H9 (cell line): Measurements from ENCODE around the gene MFN2. TPM values are rescaled to one million over a fixed set of nuclear protein-coding genes. Genes with fewer than 3 reads are reported as not detected.
"Not testable (repeated sequence)": the region's sequence is repeated elsewhere in the genome, so short reads cannot be mapped to it uniquely, and the experiment has no call there.

Source experiments
- DNase-seq: peaks from one replicate; pipeline ENCODE4 v3.0.0-alpha.2; 2017
- H2AFZ ChIP-seq: one replicate; pipeline ENCODE4 v1.6.1; 2013; ENCODE audit warnings: mild to moderate bottlenecking, low read length, control low read depth, moderate library complexity
- H2AK5ac ChIP-seq: 2 replicates; pipeline ENCODE4 v1.6.1; 2013; ENCODE audit warnings: low read length, control low read depth, mixed read lengths; ENCODE audit not compliant: insufficient read length
- H2BK120ac ChIP-seq: one replicate; pipeline ENCODE4 v1.6.1; 2013; ENCODE audit warnings: low read depth, mild to moderate bottlenecking, low read length, control low read depth, inconsistent platforms; ENCODE audit not compliant: poor library complexity, severe bottlenecking
- H2BK12ac ChIP-seq: 2 replicates; pipeline ENCODE4 v1.6.1; 2013; ENCODE audit warnings: low read length, control low read depth, mixed read lengths, low read depth; ENCODE audit not compliant: insufficient read length
- H2BK15ac ChIP-seq: 2 replicates; pipeline ENCODE4 v1.6.1; 2013; ENCODE audit warnings: low read depth, low read length, control low read depth
- H2BK20ac ChIP-seq: one replicate; pipeline ENCODE4 v1.6.1; 2013; ENCODE audit warnings: low read depth, mild to moderate bottlenecking, low read length, control low read depth, inconsistent platforms; ENCODE audit not compliant: poor library complexity, severe bottlenecking
- H2BK5ac ChIP-seq: 2 replicates; pipeline ENCODE4 v1.6.1; 2013; ENCODE audit warnings: low read length, control low read depth, mixed read lengths; ENCODE audit not compliant: insufficient read length
- H3K14ac ChIP-seq: 2 replicates; pipeline ENCODE4 v1.6.1; 2013; ENCODE audit warnings: low read length, control low read depth; ENCODE audit not compliant: insufficient read depth
- H3K18ac ChIP-seq: 2 replicates; pipeline ENCODE4 v1.6.1; 2013; ENCODE audit warnings: low read depth, mild to moderate bottlenecking, mixed read lengths, low read length, control low read depth; ENCODE audit not compliant: insufficient read length
- H3K23ac ChIP-seq: 2 replicates; pipeline ENCODE4 v1.6.1; 2013; ENCODE audit warnings: low read length, control low read depth, mixed read lengths, low read depth; ENCODE audit not compliant: insufficient read length
- H3K23me2 ChIP-seq: 2 replicates; pipeline ENCODE4 v1.6.1; 2013; ENCODE audit warnings: low read depth, mild to moderate bottlenecking, mixed read lengths, low read length, control low read depth; ENCODE audit not compliant: insufficient read length, poor library complexity, severe bottlenecking
- H3K27ac ChIP-seq: 2 replicates; pipeline ENCODE4 v1.5.1; 2013; ENCODE audit warnings: low read length, control low read depth, mixed read lengths, low read depth; ENCODE audit not compliant: insufficient read length
- H3K27me3 ChIP-seq: 2 replicates; pipeline ENCODE4 v1.6.1; 2013; ENCODE audit warnings: low read length, control low read depth, inconsistent platforms; ENCODE audit not compliant: insufficient read depth
- H3K4ac ChIP-seq: 2 replicates; pipeline ENCODE4 v1.6.1; 2013; ENCODE audit warnings: low read depth, mild to moderate bottlenecking, control low read depth, inconsistent platforms, low read length, moderate library complexity
- H3K4me1 ChIP-seq: 2 replicates; pipeline ENCODE4 v1.6.1; 2013; ENCODE audit warnings: low read length, control low read depth, inconsistent platforms; ENCODE audit not compliant: insufficient read depth
- H3K4me2 ChIP-seq: 2 replicates; pipeline ENCODE4 v1.6.1; 2013; ENCODE audit warnings: low read length, control low read depth, mixed read lengths; ENCODE audit not compliant: insufficient read length, insufficient read depth
- H3K56ac ChIP-seq: 2 replicates; pipeline ENCODE4 v1.6.1; 2013; ENCODE audit warnings: low read depth, mild to moderate bottlenecking, mixed read lengths, low read length, control low read depth; ENCODE audit not compliant: insufficient read length
- H3K79me1 ChIP-seq: 2 replicates; pipeline ENCODE4 v1.6.1; 2013; ENCODE audit warnings: low read depth, mild to moderate bottlenecking, moderate library complexity, low read length, control low read depth, inconsistent platforms; ENCODE audit not compliant: insufficient read depth, poor library complexity, severe bottlenecking
- H3K79me2 ChIP-seq: 2 replicates; pipeline ENCODE4 v1.6.1; 2013; ENCODE audit warnings: low read length, control low read depth, inconsistent platforms; ENCODE audit not compliant: insufficient read depth
- H3K9ac ChIP-seq: 2 replicates; pipeline ENCODE4 v1.6.1; 2013; ENCODE audit warnings: low read length, control low read depth, mixed read lengths; ENCODE audit not compliant: insufficient read length; ENCODE audit errors: extremely low read depth
- H3K9me3 ChIP-seq: one replicate; pipeline ENCODE4 v1.6.1; 2013; ENCODE audit warnings: low read depth, low read length, inconsistent platforms; ENCODE audit not compliant: control insufficient read depth
- H3T11ph ChIP-seq: one replicate; pipeline ENCODE4 v1.6.1; 2013; ENCODE audit warnings: mild to moderate bottlenecking, low read length, control low read depth, inconsistent platforms
- H4K20me1 ChIP-seq: one replicate; pipeline ENCODE4 v1.6.1; 2013; ENCODE audit not compliant: control insufficient read depth, insufficient read length, insufficient read depth
- H4K5ac ChIP-seq: 2 replicates; pipeline ENCODE4 v1.6.1; 2013; ENCODE audit warnings: low read depth, mild to moderate bottlenecking, mixed read lengths, low read length, control low read depth; ENCODE audit not compliant: insufficient read length
- H4K8ac ChIP-seq: replicated peaks from 2 replicates; pipeline ENCODE4 v1.6.1; 2013; ENCODE audit warnings: low read length, control low read depth, mixed read lengths, low read depth; ENCODE audit not compliant: insufficient read length
- H4K91ac ChIP-seq: 2 replicates; pipeline ENCODE4 v1.6.1; 2013; ENCODE audit warnings: low read depth, mild to moderate bottlenecking, moderate library complexity, mixed read lengths, low read length, control low read depth; ENCODE audit not compliant: insufficient read length
- H3K27ac Mint-ChIP-seq, 3 experiments: 2 replicates in 2 of 3; 3 replicates in 1 of 3; pipeline ENCODE4 v1.8.0; 2020 to 2021; ENCODE audit warnings: mixed read lengths in 3 of 3, mild to moderate bottlenecking in 1 of 3, moderate library complexity in 1 of 3
- H3K27me3 Mint-ChIP-seq: 2 replicates; pipeline ENCODE4 v1.8.0; 2021; ENCODE audit warnings: low read depth, mild to moderate bottlenecking, moderate library complexity, mixed read lengths
- H3K36me3 Mint-ChIP-seq, 3 experiments: 2 replicates in 2 of 3; 3 replicates in 1 of 3; pipeline ENCODE4 v1.8.0; 2020 to 2021; ENCODE audit warnings: low read depth in 3 of 3, mixed read lengths in 3 of 3; ENCODE audit not compliant: insufficient read depth in 1 of 3
- H3K4me1 Mint-ChIP-seq, 2 experiments: 2 replicates each; pipeline ENCODE4 v1.8.0; 2020; ENCODE audit warnings: mixed read lengths in 2 of 2
- H3K4me3 Mint-ChIP-seq, 2 experiments: 2 replicates in 1 of 2; 3 replicates in 1 of 2; pipeline ENCODE4 v1.8.0; 2020 to 2021; ENCODE audit warnings: mild to moderate bottlenecking in 2 of 2, mixed read lengths in 2 of 2, moderate library complexity in 1 of 2
- H3K9me3 Mint-ChIP-seq, 2 experiments: 2 replicates in 1 of 2; 3 replicates in 1 of 2; pipeline ENCODE4 v1.8.0; 2020; ENCODE audit warnings: mild to moderate bottlenecking in 2 of 2, mixed read lengths in 2 of 2, moderate library complexity in 1 of 2
- WGBS: extraction: QIAGEN DNeasy Blood & Tissue Kit; methylation state at CpG from one replicate; pipeline ENCODE4 v1.1.7; 2013; ENCODE audit warnings: missing lambda C conversion rate, low lambda C conversion rate, mixed read lengths; ENCODE audit not compliant: insufficient read length; ENCODE audit errors: extremely low coverage; 5-methylcytosine and 5-hydroxymethylcytosine counted together
- total RNA-seq: library from RNA; stranded (reverse); gene quantifications from 2 replicates; pipeline ENCODE4 v1.2.1, GENCODE V29; 2021
- TF ChIP-seq, protein P1 (sequence below): fragments of 200-600 bp; sonication (generic); conservative IDR thresholded peaks from 3 replicates; pipeline ENCODE4 v1.8.0; 2021; ENCODE audit warnings: antibody characterized with exemption, mild to moderate bottlenecking

Gene MFN2
- total RNA-seq, 1 experiment from 2014 or later: 61.4 TPM

DNA sequence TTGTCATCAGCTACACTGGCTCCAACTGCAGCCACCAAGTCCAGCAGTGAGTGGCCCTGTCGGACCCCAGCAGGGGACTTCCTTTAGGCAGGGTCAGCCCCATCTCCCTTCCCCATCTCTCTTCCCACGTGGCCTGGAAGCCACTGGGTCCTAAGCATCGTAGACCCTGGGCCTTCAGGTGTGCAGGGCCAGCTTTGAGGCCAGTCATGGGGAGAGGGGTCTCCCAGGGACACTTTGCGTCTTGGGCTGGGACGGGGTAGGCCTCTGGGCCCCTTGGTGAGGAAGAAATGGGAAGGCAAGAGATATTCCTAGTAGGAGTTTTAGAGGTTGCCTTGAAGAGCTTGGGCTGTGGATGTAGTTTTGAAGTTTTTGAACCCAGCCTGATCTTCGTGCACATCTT, 27.0 kb downstream of the MFN2 start:
- no peak overlapping the region for H4K5ac ChIP-seq
- H3T11ph ChIP-seq: no peak overlapping the region
- H3K56ac ChIP-seq: no peak overlapping the region
- no peaks in the 10 kb centered on the region for H3K79me2 ChIP-seq
- Mint-ChIP-seq H3K27me3 (no peaks in the 10 kb centered on the region), H3K27ac (no peak overlapping the region), H3K9me3 (peaks cover 6 to 13% of the 10 kb centered on the region in 2 experiments; a peak in 3 of 5 replicates), H3K4me3 (no peak overlapping the region), H3K4me1 (no peaks in the 10 kb centered on the region), H3K36me3 (peaks cover 80 to 98% (median 96%) of the 10 kb centered on the region in 3 experiments)
- WGBS: no CpG with 5 or more reads among the region's 6 CpGs
- H2AFZ ChIP-seq: no peak overlapping the region
- H3K4me2 ChIP-seq: no peak overlapping the region
- H3K79me1 ChIP-seq: no peaks in the 10 kb centered on the region
- no peak overlapping the region for H3K23ac ChIP-seq
- H3K27me3 ChIP-seq: no peaks in the 10 kb centered on the region
- no peak overlapping the region for H2BK15ac ChIP-seq
- H4K91ac ChIP-seq: no peak overlapping the region
- no peaks in the 10 kb centered on the region for H4K20me1 ChIP-seq
- no peak overlapping the region for H3K27ac ChIP-seq
- no peak overlapping the region for H3K9ac ChIP-seq
- no peak overlapping the region for H2BK120ac ChIP-seq
- no peak overlapping the region for H3K4ac ChIP-seq
- H3K9me3 ChIP-seq: no peaks in the 10 kb centered on the region
- no peak overlapping the region for H2BK12ac ChIP-seq
- H4K8ac ChIP-seq: no peak overlapping the region
- no peaks in the 10 kb centered on the region for H3K4me1 ChIP-seq
- no peak overlapping the region for H3K18ac ChIP-seq
- H2AK5ac ChIP-seq: no peak overlapping the region
- no peak overlapping the region for H2BK20ac ChIP-seq
- no peak overlapping the region for H3K14ac ChIP-seq
- TF ChIP-seq, protein P1, sequence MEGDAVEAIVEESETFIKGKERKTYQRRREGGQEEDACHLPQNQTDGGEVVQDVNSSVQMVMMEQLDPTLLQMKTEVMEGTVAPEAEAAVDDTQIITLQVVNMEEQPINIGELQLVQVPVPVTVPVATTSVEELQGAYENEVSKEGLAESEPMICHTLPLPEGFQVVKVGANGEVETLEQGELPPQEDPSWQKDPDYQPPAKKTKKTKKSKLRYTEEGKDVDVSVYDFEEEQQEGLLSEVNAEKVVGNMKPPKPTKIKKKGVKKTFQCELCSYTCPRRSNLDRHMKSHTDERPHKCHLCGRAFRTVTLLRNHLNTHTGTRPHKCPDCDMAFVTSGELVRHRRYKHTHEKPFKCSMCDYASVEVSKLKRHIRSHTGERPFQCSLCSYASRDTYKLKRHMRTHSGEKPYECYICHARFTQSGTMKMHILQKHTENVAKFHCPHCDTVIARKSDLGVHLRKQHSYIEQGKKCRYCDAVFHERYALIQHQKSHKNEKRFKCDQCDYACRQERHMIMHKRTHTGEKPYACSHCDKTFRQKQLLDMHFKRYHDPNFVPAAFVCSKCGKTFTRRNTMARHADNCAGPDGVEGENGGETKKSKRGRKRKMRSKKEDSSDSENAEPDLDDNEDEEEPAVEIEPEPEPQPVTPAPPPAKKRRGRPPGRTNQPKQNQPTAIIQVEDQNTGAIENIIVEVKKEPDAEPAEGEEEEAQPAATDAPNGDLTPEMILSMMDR: no peak
- no peak for DNase-seq
- no peak overlapping the region for H2BK5ac ChIP-seq
- no peaks in the 10 kb centered on the region for H3K23me2 ChIP-seq

DNA sequence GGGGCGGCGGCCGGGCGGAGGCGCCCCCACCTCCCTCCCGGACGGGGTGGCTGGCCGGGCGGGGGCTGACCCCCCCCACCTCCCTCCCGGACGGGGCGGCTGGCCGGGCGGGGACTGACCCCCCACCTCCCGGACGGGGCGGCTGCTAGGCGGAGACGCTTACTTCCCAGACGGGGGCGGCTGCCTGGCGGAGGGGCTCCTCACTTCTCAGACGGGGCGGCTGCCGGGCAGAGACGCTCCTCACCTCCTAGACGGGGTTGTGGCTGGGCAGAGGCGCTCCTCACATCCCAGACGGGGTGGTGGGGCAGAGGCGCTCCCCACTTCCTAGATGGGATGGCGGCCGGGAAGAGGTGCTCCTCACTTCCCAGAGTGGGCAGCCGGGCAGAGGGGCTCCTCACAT, 28.1 kb downstream of the MFN2 start:
- H3K56ac ChIP-seq, H3K18ac ChIP-seq, H4K20me1 ChIP-seq, H3K9ac ChIP-seq, H3K79me2 ChIP-seq, H3K23me2 ChIP-seq, H3K9me3 ChIP-seq, H3K79me1 ChIP-seq, H3K27me3 ChIP-seq, H3K23ac ChIP-seq, H3K4me1 Mint-ChIP-seq, H3K27ac Mint-ChIP-seq, H4K8ac ChIP-seq, H2BK15ac ChIP-seq, H4K5ac ChIP-seq, H2BK12ac ChIP-seq, H2AFZ ChIP-seq, H2BK5ac ChIP-seq, H3K27ac ChIP-seq, H3T11ph ChIP-seq, H2AK5ac ChIP-seq, H2BK120ac ChIP-seq, H3K27me3 Mint-ChIP-seq, H3K4ac ChIP-seq, H2BK20ac ChIP-seq, DNase-seq, H3K4me1 ChIP-seq, H3K14ac ChIP-seq, H4K91ac ChIP-seq, H3K4me2 ChIP-seq, H3K4me3 Mint-ChIP-seq: not testable (repeated sequence)
- WGBS: no CpG with 5 or more reads among the region's 33 CpGs
- Mint-ChIP-seq H3K9me3 (peaks cover 6 to 13% of the 10 kb centered on the region in 2 experiments; a peak in 3 of 5 replicates), H3K36me3 (peaks cover 69 to 96% (median 95%) of the 10 kb centered on the region in 3 experiments)
